Measurements from ENCODE around the gene PCSK4.

DNA sequence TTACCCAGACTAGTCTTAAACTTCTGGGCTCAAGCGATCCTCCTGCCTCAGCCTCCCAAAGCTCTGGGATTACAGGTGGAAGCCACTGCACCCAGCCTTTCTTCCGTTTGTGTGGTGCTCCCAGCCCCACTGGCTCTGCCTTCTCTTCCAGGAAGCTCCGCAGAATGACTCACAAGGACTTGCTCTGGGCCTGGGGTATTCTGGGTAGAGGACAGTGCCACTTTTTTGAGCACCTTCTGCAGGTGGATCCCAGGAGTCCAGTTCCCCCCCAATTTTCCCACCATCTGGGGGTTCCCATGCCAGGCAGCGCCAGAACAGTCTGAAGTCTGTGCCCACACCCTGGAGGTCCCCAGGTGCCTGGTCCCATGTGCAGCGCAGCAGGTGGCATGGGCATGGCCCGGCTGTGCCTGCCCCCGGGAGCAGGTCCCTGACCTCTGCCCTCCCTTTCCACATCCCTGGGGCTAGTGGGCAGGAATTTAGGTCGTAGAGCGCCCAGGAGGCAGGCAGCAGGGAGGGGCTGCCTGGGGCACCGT is 2.4 kb upstream of the PCSK4 start:
- TF ChIP-seq EP300 (IDR thresholded peaks at IDR 0.05) (no peak), POLR2AphosphoS5 (IDR thresholded peaks at IDR 0.05) (no peak)
- TF ChIP-seq, protein P1, sequence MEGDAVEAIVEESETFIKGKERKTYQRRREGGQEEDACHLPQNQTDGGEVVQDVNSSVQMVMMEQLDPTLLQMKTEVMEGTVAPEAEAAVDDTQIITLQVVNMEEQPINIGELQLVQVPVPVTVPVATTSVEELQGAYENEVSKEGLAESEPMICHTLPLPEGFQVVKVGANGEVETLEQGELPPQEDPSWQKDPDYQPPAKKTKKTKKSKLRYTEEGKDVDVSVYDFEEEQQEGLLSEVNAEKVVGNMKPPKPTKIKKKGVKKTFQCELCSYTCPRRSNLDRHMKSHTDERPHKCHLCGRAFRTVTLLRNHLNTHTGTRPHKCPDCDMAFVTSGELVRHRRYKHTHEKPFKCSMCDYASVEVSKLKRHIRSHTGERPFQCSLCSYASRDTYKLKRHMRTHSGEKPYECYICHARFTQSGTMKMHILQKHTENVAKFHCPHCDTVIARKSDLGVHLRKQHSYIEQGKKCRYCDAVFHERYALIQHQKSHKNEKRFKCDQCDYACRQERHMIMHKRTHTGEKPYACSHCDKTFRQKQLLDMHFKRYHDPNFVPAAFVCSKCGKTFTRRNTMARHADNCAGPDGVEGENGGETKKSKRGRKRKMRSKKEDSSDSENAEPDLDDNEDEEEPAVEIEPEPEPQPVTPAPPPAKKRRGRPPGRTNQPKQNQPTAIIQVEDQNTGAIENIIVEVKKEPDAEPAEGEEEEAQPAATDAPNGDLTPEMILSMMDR (IDR thresholded peaks at IDR 0.05) = no peak

All from sigmoid colon (tissue), 4 donors.